ENCODE data around the gene ZFP36L1. TPM values are rescaled to one million over a fixed set of nuclear protein-coding genes. Genes with fewer than 3 reads are reported as not detected.

ZFP36L1 gene
- total RNA-seq, 1 experiment from 2014 or later: 27.7 TPM

GRCh38 chr14:68738559-68738958 is 54.3 kb downstream of the ZFP36L1 start:
- DNase-seq (ENCODE audit: low spot score): no peak

Other genes starting within 250 kb of the ZFP36L1 start
- gene ACTN1, start 186.2 kb upstream of the ZFP36L1 start, total RNA-seq (2014; rRNA removed; shearing (Covaris generic)): 102 and 127 TPM in 2 replicates